Activated CD4-positive, alpha-beta T cell treated with anti-CD3 and anti-CD28 coated beads, Interleukin-2, amount 10 ng/mL, durations not matched to agents 7 days and 5 days (primary cell): ENCODE data around the gene USF3. TPM values are rescaled to one million over a fixed set of nuclear protein-coding genes. Genes with fewer than 3 reads are reported as not detected.
"Not testable (repeated sequence)": the region's sequence is repeated elsewhere in the genome, so short reads cannot be mapped to it uniquely, and the experiment has no call there.

Experiments used
- CTCF ChIA-PET: fragments of 350-600 bp; sonication (Branson Sonifier 250); formaldehyde crosslinking; loops from one replicate; lab custom pipeline; 2021; ENCODE audit warnings: antibody characterized with exemption; lab: Charles Lee
- POLR2A ChIA-PET: fragments of 350-600 bp; sonication (Branson Sonifier 250); formaldehyde crosslinking; loops from one replicate; lab custom pipeline; 2021; ENCODE audit warnings: antibody characterized with exemption; lab: Charles Lee
- DNase-seq: peaks from one replicate; pipeline ENCODE4 v3.0.0-alpha.2; 2020
- H3K27ac Mint-ChIP-seq: one replicate; pipeline ENCODE4 v1.8.0; 2021; ENCODE audit warnings: mild to moderate bottlenecking, moderate library complexity, mixed read lengths
- H3K27me3 Mint-ChIP-seq: one replicate; pipeline ENCODE4 v1.8.0; 2021; ENCODE audit warnings: mixed read lengths
- H3K36me3 Mint-ChIP-seq: one replicate; pipeline ENCODE4 v1.8.0; 2021; ENCODE audit warnings: low read depth, mixed read lengths
- H3K4me1 Mint-ChIP-seq: one replicate; pipeline ENCODE4 v1.8.0; 2021; ENCODE audit warnings: mixed read lengths
- H3K4me3 Mint-ChIP-seq: one replicate; pipeline ENCODE4 v1.8.0; 2021; ENCODE audit warnings: mild to moderate bottlenecking, moderate library complexity, mixed read lengths
- H3K9me3 Mint-ChIP-seq: one replicate; pipeline ENCODE4 v1.8.0; 2021; ENCODE audit warnings: mixed read lengths
- total RNA-seq, 2 experiments: library from RNA; stranded (reverse); gene quantifications; one replicate each; pipeline ENCODE4 v1.2.3, GENCODE V29; 2021

The USF3 gene
- total RNA-seq, 2 experiments from 2014 or later = 18.3 to 20.4 TPM

DNA sequence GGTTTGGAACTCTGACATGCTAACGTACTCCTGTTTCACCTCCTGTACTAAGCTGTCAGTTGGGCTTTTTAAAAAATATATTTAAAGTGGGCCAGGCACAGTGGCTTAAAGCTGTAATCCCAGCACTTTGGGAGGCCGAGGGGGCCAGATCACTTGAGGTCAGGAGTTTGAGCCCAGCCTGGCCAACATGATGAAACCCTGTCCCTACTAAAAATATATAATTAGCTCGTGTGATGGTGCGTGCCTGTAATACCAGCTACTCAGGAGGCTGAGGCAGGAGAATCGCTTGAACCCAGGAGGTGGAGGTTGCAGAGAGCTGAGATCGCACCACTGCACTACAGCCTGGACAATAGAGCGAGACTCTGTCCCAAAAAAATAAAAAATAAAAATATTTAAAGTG lies 60.4 kb downstream of the USF3 start:
- H3K27me3 Mint-ChIP-seq, H3K9me3 Mint-ChIP-seq, H3K36me3 Mint-ChIP-seq, H3K4me1 Mint-ChIP-seq, H3K4me3 Mint-ChIP-seq, H3K27ac Mint-ChIP-seq, DNase-seq: not testable (repeated sequence)
- ChIA-PET CTCF (interaction anchor here (0.7 kb wide), 1 partner anchor 1681 kb away, joined by 4 read pairs; no protein-coding TSS in a partner anchor), POLR2A (interaction anchor here (0.6 kb wide), 1 partner anchor 19 kb away, joined by 6 read pairs; no protein-coding TSS in a partner anchor)

DNA sequence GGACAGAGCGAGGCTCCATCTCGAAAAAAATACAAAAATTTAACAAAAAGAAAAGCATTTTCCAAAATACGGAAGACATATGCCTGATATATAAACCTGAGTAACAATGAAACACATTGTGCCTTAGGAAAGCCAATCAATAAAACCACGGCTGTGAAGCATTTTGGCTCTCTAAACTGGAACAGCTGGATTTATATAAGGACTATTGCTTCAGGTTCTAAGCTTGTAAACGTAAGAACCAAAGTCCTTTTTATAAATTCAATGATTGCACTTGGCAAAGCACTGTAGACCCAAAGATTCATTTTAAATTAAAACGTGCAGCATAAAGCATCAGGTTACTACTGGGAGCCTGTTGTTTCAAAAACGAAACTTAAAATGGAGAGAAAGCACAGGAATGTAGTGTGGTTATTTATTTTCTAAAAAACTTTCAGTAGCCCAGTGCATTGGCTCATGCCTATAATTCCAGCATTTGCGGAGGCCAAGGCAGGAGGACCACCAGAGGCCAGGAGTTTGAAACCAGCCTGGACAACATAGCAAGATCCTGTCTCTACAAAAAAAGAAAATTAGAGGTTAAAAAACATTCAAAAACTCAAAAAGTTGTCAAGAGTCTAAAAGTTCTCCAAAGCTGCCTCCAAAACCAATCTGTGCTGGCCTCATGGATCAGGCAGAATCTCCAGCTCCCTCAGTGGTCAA lies 61.5 kb downstream of the USF3 start:
- ChIA-PET CTCF (no interaction called here), POLR2A (no interaction called here)
- Mint-ChIP-seq H3K4me3 (no peak overlapping the region), H3K27ac (no peak overlapping the region), H3K27me3 (no peaks in the 10 kb centered on the region), H3K36me3 (no peaks in the 10 kb centered on the region), H3K4me1 (no peaks in the 10 kb centered on the region), H3K9me3 (no peaks in the 10 kb centered on the region)
- DNase-seq = no peak

DNA sequence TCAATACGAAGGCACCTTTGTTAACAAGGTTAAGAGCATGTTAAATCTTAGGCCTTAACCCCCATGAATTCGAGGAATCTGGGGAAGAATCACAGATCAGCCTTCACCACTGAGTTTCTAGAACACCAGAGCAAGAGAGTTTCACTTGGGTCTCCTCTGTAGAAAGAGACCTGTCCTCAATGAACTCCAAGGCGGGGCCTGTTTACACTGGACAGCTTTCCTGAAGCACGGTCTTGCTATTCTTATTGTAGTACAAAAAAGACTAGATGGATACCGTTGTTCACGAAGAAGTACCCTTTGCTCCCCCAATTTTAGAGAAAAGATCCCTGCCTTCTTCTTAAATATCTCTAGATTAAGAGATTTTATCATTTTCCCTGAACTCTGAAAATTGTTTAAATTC lies 64.9 kb downstream of the USF3 start:
- Mint-ChIP-seq H3K36me3 (peaks cover 10% of the 10 kb centered on the region), H3K4me1 (no peaks in the 10 kb centered on the region), H3K27ac (no peak overlapping the region), H3K4me3 (no peak overlapping the region), H3K27me3 (no peaks in the 10 kb centered on the region), H3K9me3 (no peaks in the 10 kb centered on the region)
- no peak for DNase-seq
- ChIA-PET POLR2A (no interaction called here), CTCF (no interaction called here)

DNA sequence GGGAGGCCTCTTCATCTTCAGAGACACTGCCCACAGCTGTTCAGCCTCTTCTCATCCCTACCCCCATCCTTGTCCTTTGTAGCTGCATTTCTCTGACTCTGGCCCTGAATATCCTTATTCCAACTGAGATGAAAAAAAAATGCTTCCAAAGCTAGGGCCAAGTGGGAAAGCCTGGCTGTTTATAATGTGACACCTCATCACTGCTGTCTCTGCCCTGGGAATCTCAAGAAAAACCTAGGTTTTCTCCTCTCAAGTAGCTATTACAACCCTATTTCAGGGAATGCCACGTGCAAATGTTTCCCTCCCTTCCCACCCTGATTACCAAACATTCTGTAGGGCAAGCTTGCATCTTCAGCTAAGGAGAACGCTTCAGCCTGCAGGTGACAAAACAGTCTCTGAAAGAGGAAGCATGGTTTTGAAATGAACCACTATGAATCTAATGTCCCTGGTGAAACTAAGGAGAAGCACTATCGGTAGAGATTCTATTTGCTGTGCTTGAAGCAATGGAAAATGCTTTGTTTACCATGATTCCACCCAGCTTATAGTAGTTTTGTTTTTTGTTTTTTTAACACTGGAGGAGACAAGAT lies 65.4 kb downstream of the USF3 start:
- CTCF ChIA-PET = interaction anchor here (0.5 kb wide), 1 partner anchor 195 kb away, joined by 5 read pairs; no protein-coding TSS in a partner anchor
- no peak overlapping the region for H3K4me3 Mint-ChIP-seq
- POLR2A ChIA-PET = no interaction called here
- H3K4me1 Mint-ChIP-seq = no peaks in the 10 kb centered on the region
- no peaks in the 10 kb centered on the region for H3K9me3 Mint-ChIP-seq
- peaks cover 15% of the 10 kb centered on the region for H3K36me3 Mint-ChIP-seq
- H3K27ac Mint-ChIP-seq = no peak overlapping the region
- H3K27me3 Mint-ChIP-seq = no peaks in the 10 kb centered on the region
- DNase-seq = no peak

GRCh38 chr3:113629584-113630421 lies 66.6 kb downstream of the USF3 start:
- H3K4me1 Mint-ChIP-seq = peaks cover 2% of the 10 kb centered on the region
- H3K4me3 Mint-ChIP-seq = no peak overlapping the region
- ChIA-PET POLR2A (no interaction called here), CTCF (interaction anchor here (0.6 to 1.1 kb wide), 2 partner anchors 52 to 136 kb away, joined by 3 read pairs; no protein-coding TSS in a partner anchor)
- no peaks in the 10 kb centered on the region for H3K9me3 Mint-ChIP-seq
- H3K27me3 Mint-ChIP-seq = no peaks in the 10 kb centered on the region
- no peak overlapping the region for H3K27ac Mint-ChIP-seq
- no peak for DNase-seq
- H3K36me3 Mint-ChIP-seq = peaks cover 23% of the 10 kb centered on the region

GRCh38 chr3:113628788-113629187 lies 67.7 kb downstream of the USF3 start:
- H3K27ac Mint-ChIP-seq = no peak overlapping the region
- ChIA-PET CTCF (interaction anchor here (0.6 kb wide), 2 partner anchors 8 to 12 kb away, joined by 3 read pairs; no protein-coding TSS in a partner anchor), POLR2A (no interaction called here)
- H3K4me1 Mint-ChIP-seq = peaks cover 2% of the 10 kb centered on the region
- H3K36me3 Mint-ChIP-seq = peaks cover 30% of the 10 kb centered on the region
- no peaks in the 10 kb centered on the region for H3K9me3 Mint-ChIP-seq
- DNase-seq = no peak
- no peak overlapping the region for H3K4me3 Mint-ChIP-seq
- no peaks in the 10 kb centered on the region for H3K27me3 Mint-ChIP-seq

- DNase-seq = no peak
- ChIA-PET CTCF (interaction anchor here (0.6 kb wide), 1 partner anchor 12 kb away, joined by 3 read pairs; no protein-coding TSS in a partner anchor), POLR2A (no interaction called here)
- no peaks in the 10 kb centered on the region for H3K27me3 Mint-ChIP-seq
- peaks cover 2% of the 10 kb centered on the region for H3K4me1 Mint-ChIP-seq
- no peaks in the 10 kb centered on the region for H3K9me3 Mint-ChIP-seq
- peaks cover 32% of the 10 kb centered on the region for H3K36me3 Mint-ChIP-seq
- H3K4me3 Mint-ChIP-seq = no peak overlapping the region
- no peak overlapping the region for H3K27ac Mint-ChIP-seq
Measured at GRCh38 chr3:113628316-113628715, 68.1 kb downstream of the USF3 start.

- Mint-ChIP-seq H3K4me3 (no peak overlapping the region), H3K36me3 (peaks cover 32% of the 10 kb centered on the region), H3K9me3 (no peaks in the 10 kb centered on the region), H3K27me3 (no peaks in the 10 kb centered on the region), H3K4me1 (peaks cover 2% of the 10 kb centered on the region), H3K27ac (no peak overlapping the region)
- no peak for DNase-seq
- ChIA-PET POLR2A (no interaction called here), CTCF (no interaction called here)
Measured at GRCh38 chr3:113626503-113627371, 69.7 kb downstream of the USF3 start.

- peaks cover 32% of the 10 kb centered on the region for H3K36me3 Mint-ChIP-seq
- no peak overlapping the region for H3K4me3 Mint-ChIP-seq
- peak overlapping the region; percentile 58 for H3K27ac Mint-ChIP-seq
- DNase-seq = no peak
- ChIA-PET CTCF (interaction anchor here (0.7 kb wide), 1 partner anchor 13 kb away, joined by 3 read pairs; no protein-coding TSS in a partner anchor), POLR2A (no interaction called here)
- H3K9me3 Mint-ChIP-seq = no peaks in the 10 kb centered on the region
- no peaks in the 10 kb centered on the region for H3K27me3 Mint-ChIP-seq
- peaks cover 2% of the 10 kb centered on the region for H3K4me1 Mint-ChIP-seq
Measured at GRCh38 chr3:113625834-113626233, 70.6 kb downstream of the USF3 start.

DNA sequence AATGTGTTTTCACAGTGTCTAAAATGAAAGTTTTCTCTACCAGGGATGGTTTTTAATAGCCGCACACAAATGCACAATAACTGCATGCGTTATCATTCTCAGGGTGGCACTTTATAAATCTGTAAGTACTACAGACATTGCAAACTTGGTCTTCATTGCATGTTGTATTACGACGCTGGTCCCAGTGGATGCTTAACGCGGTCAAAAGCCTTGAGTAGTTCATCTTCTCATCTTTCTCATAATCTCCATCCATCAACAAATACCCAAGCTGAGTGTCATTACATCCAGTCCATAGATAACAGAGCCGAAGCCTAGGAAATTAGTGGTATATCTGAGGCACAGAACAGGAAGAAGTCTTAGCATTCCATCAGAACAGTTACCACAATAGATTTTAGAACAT lies 72.6 kb downstream of the USF3 start:
- no peaks in the 10 kb centered on the region for H3K27me3 Mint-ChIP-seq
- no peaks in the 10 kb centered on the region for H3K9me3 Mint-ChIP-seq
- H3K36me3 Mint-ChIP-seq = peaks cover 38% of the 10 kb centered on the region
- no peak for DNase-seq
- ChIA-PET CTCF (no interaction called here), POLR2A (no interaction called here)
- no peak overlapping the region for H3K27ac Mint-ChIP-seq
- H3K4me3 Mint-ChIP-seq = no peak overlapping the region
- peaks cover 2% of the 10 kb centered on the region for H3K4me1 Mint-ChIP-seq

GRCh38 chr3:113623324-113623723 lies 73.1 kb downstream of the USF3 start:
- no peak for DNase-seq
- Mint-ChIP-seq H3K27ac (no peak overlapping the region), H3K4me3 (no peak overlapping the region), H3K27me3 (no peaks in the 10 kb centered on the region), H3K36me3 (peaks cover 34% of the 10 kb centered on the region), H3K9me3 (no peaks in the 10 kb centered on the region), H3K4me1 (peaks cover 2% of the 10 kb centered on the region)
- POLR2A ChIA-PET = no interaction called here
- CTCF ChIA-PET = interaction anchor here (0.6 to 1.5 kb wide), 2 partner anchors 27 to 128 kb away, joined by 3 read pairs; no protein-coding TSS in a partner anchor

DNA sequence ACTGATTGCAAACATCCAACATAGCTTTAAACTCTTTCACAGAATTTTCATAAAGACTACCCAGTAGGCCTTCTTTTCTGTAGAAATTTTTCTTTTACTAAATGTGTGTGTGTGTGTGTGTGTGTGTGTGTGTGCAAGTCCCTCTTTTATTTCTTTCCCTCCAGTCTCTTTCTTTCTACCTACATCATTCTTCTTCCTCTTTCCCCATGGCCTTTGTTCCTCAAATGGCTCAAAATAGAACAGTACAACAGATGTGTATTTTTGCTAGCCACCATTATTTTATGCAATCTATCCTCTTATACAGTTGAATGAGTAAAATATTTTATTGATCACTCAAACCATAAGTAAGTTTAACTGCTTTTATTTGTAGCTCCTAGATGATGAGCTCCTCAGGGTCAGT lies 76.4 kb downstream of the USF3 start:
- no peak for DNase-seq
- ChIA-PET POLR2A (no interaction called here), CTCF (interaction anchor here (0.6 kb wide), 1 partner anchor 9 kb away, joined by 3 read pairs; no protein-coding TSS in a partner anchor)
- Mint-ChIP-seq H3K4me1 (no peaks in the 10 kb centered on the region), H3K27me3 (no peaks in the 10 kb centered on the region), H3K4me3 (no peak overlapping the region), H3K27ac (no peak overlapping the region), H3K36me3 (peaks cover 23% of the 10 kb centered on the region), H3K9me3 (no peaks in the 10 kb centered on the region)
